GM23338 (cell line): ENCODE measurements around the gene CFTR. TPM values are rescaled to one million over a fixed set of nuclear protein-coding genes. Genes with fewer than 3 reads are reported as not detected.
A peak's percentile ranks its signal among the peaks of the same experiment; 100 is the strongest.

ENCODE experiments used
- ATAC-seq: fragments of 200-7000 bp; cut with Tn5 transposase; 3 replicates; pipeline ENCODE4 v1.9.1; 2020
- DNase-seq: peaks from one replicate; pipeline ENCODE4 v3.0.0-alpha.2; 2015; ENCODE audit warnings: low spot score
- H2AFZ ChIP-seq: fragments of 200-600 bp; sonication (generic); 2 replicates; pipeline ENCODE4 v1.8.0; 2016; ENCODE audit warnings: antibody characterized with exemption, mild to moderate bottlenecking, moderate library complexity
- H3F3A ChIP-seq: fragments of 200-600 bp; sonication (generic); replicated peaks from 2 replicates; pipeline ENCODE4 v1.8.0; 2017; ENCODE audit warnings: antibody characterized with exemption, mixed run types, low read depth
- H3K27ac ChIP-seq: fragments of 200-600 bp; sonication (generic); 2 replicates; pipeline ENCODE4 v1.6.1; 2016; ENCODE audit warnings: low read depth
- H3K27me3 ChIP-seq: fragments of 200-600 bp; sonication (generic); 2 replicates; pipeline ENCODE4 v1.8.0; 2016; ENCODE audit warnings: mild to moderate bottlenecking, mixed run types, moderate library complexity; ENCODE audit not compliant: insufficient read depth
- H3K36me3 ChIP-seq: fragments of 200-600 bp; sonication (generic); 2 replicates; pipeline ENCODE4 v1.8.0; 2016; ENCODE audit warnings: mild to moderate bottlenecking; ENCODE audit not compliant: insufficient read depth
- H3K4me1 ChIP-seq: fragments of 200-600 bp; sonication (generic); 2 replicates; pipeline ENCODE4 v1.8.0; 2016; ENCODE audit warnings: mild to moderate bottlenecking, moderate library complexity; ENCODE audit not compliant: insufficient read depth
- H3K4me2 ChIP-seq: fragments of 200-600 bp; sonication (generic); 2 replicates; pipeline ENCODE4 v1.7.1; 2017; ENCODE audit warnings: mixed run types
- H3K4me3 ChIP-seq: fragments of 200-600 bp; sonication (generic); 2 replicates; pipeline ENCODE4 v1.6.1; 2016; ENCODE audit warnings: mixed run types
- H3K79me2 ChIP-seq: fragments of 200-600 bp; sonication (generic); replicated peaks from 2 replicates; pipeline ENCODE4 v1.8.0; 2017; ENCODE audit warnings: mild to moderate bottlenecking; ENCODE audit not compliant: insufficient read depth
- H3K9me2 ChIP-seq: fragments of 200-600 bp; sonication (generic); 2 replicates; pipeline ENCODE4 v1.8.0; 2017; ENCODE audit not compliant: insufficient read depth
- H4K20me1 ChIP-seq: fragments of 200-600 bp; sonication (generic); replicated peaks from 2 replicates; pipeline ENCODE4 v1.8.0; 2017; ENCODE audit warnings: mild to moderate bottlenecking; ENCODE audit not compliant: insufficient read depth
- H3K27ac Mint-ChIP-seq: 2 replicates; pipeline ENCODE4 v1.8.0; 2020; ENCODE audit warnings: inconsistent platforms, mild to moderate bottlenecking, moderate library complexity, mixed read lengths
- H3K27me3 Mint-ChIP-seq: 3 replicates; pipeline ENCODE4 v1.8.0; 2022; ENCODE audit warnings: low read depth, mild to moderate bottlenecking, moderate library complexity, mixed read lengths, inconsistent platforms; ENCODE audit not compliant: insufficient read depth, poor library complexity
- H3K36me3 Mint-ChIP-seq: 3 replicates; pipeline ENCODE4 v1.8.0; 2021; ENCODE audit warnings: low read depth, mild to moderate bottlenecking, inconsistent platforms, moderate library complexity, mixed read lengths
- H3K4me1 Mint-ChIP-seq: 3 replicates; pipeline ENCODE4 v1.8.0; 2020; ENCODE audit warnings: mild to moderate bottlenecking, inconsistent platforms, mixed read lengths
- H3K4me3 Mint-ChIP-seq: 3 replicates; pipeline ENCODE4 v1.8.0; 2021; ENCODE audit warnings: moderate library complexity, mild to moderate bottlenecking, inconsistent platforms, mixed read lengths
- H3K9me3 Mint-ChIP-seq: 3 replicates; pipeline ENCODE4 v1.8.0; 2020; ENCODE audit warnings: moderate library complexity, mild to moderate bottlenecking, inconsistent platforms, mixed read lengths
- CREB1 ChIP-seq: fragments of 250-450 bp; sonication (Bioruptor Pico); IDR thresholded peaks from 2 replicates; pipeline ENCODE4 v1.5.0; 2020; ENCODE audit warnings: low read depth, mild to moderate bottlenecking, moderate library complexity
- EZH2 ChIP-seq: fragments of 200-600 bp; sonication (generic); IDR thresholded peaks from one replicate; pipeline ENCODE4 v1.8.0; 2017; ENCODE audit warnings: antibody characterized with exemption, mild to moderate bottlenecking, low read depth; ENCODE audit not compliant: unreplicated experiment
- EZH2phosphoT487 ChIP-seq: fragments of 200-600 bp; sonication (generic); IDR thresholded peaks from one replicate; pipeline ENCODE4 v1.8.1; 2018; ENCODE audit warnings: antibody characterized with exemption; ENCODE audit not compliant: unreplicated experiment
- JUNB ChIP-seq: IDR thresholded peaks from one replicate; pipeline ENCODE4 v1.6.1; 2016; ENCODE audit warnings: antibody characterized with exemption; ENCODE audit not compliant: unreplicated experiment
- NANOG ChIP-seq: IDR thresholded peaks from 2 replicates; pipeline ENCODE4 v1.6.1; 2016; ENCODE audit warnings: antibody characterized with exemption, borderline replicate concordance
- POLR2AphosphoS5 ChIP-seq: IDR thresholded peaks from 2 replicates; pipeline ENCODE4 v1.6.1; 2016; ENCODE audit warnings: antibody characterized with exemption, low read depth
- STAT1 ChIP-seq: IDR thresholded peaks from one replicate; pipeline ENCODE4 v1.6.1; 2016; ENCODE audit warnings: antibody characterized with exemption; ENCODE audit not compliant: unreplicated experiment
- ZNF114 ChIP-seq: fragments of 250-450 bp; sonication (Bioruptor Pico); IDR thresholded peaks from 2 replicates; pipeline ENCODE4 v1.5.0; 2020; ENCODE audit warnings: mild to moderate bottlenecking, moderate library complexity
- ZNF331 ChIP-seq: fragments of 250-450 bp; sonication (Bioruptor Pico); IDR thresholded peaks from 2 replicates; pipeline ENCODE4 v1.5.0; 2020; ENCODE audit warnings: low read depth, mild to moderate bottlenecking, moderate library complexity
- polyA plus RNA-seq: library from polyadenylated mRNA; unstranded; fragments of >200 nt; fragmentation: Nextera tagmentation; extraction: Ambion mirVana; gene quantifications from 2 replicates; pipeline ENCODE4 v1.2.1, GENCODE V29; 2016
- total RNA-seq: library from RNA; depleted of rRNA; stranded (reverse); fragments of >200 nt; shearing (Covaris generic); gene quantifications from 2 replicates; pipeline ENCODE4 v1.2.3, GENCODE V29; 2014
- TF ChIP-seq, protein P1 (sequence below): IDR thresholded peaks from one replicate; pipeline ENCODE4 v1.6.1; 2018; ENCODE audit warnings: antibody characterized with exemption; ENCODE audit not compliant: unreplicated experiment
- TF ChIP-seq, protein P2 (sequence below): fragments of 250-450 bp; sonication (Bioruptor Pico); IDR thresholded peaks from 2 replicates; pipeline ENCODE4 v1.5.0; 2020; ENCODE audit warnings: mild to moderate bottlenecking, moderate library complexity
- TF ChIP-seq, protein P3 (sequence below), 2 experiments: fragments of 200-600 bp in 1 of 2; sonication (generic) in 1 of 2; conservative IDR thresholded peaks; 2 replicates each; pipeline versions ENCODE4 v1.5.1 to v1.6.1; 2016 to 2017; ENCODE audit warnings: antibody characterized with exemption in 2 of 2, low read depth in 2 of 2, mild to moderate bottlenecking in 2 of 2, moderate library complexity in 1 of 2
- TF ChIP-seq, protein P4 (sequence below): IDR thresholded peaks from 2 replicates; pipeline ENCODE4 v1.6.1; 2016; ENCODE audit warnings: antibody characterized with exemption

Gene CFTR
- total and polyA plus RNA-seq, 2 experiments from 2014 or later: 0.45 to 1.2 TPM

DNA sequence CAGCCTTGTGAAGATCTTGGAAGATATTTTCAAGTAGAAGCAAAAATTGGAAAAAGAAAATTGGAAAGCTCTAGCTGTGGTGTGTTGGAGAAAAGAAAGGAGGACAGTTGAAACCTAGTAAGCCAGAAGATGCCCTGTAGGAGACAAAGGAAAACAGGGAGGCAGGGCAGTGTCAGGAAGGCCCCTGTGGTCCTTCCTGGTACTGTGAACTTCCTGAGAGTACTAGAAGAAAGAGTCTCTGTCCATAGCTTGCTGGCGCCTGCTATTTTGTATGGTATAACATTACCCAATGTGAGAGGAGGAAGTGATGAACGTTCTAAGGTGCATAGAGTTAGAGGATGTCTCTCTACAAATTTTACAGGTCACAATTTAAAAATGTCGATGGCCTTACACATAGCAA lies 210.3 kb downstream of the CFTR start:
- ATAC-seq: no peak
- TF ChIP-seq EZH2phosphoT487 (no peak), JUNB (no peak), ZNF114 (no peak), POLR2AphosphoS5 (no peak), CREB1 (no peak), STAT1 (no peak), NANOG (no peak), EZH2 (no peak), ZNF331 (no peak)
- TF ChIP-seq, protein P1, sequence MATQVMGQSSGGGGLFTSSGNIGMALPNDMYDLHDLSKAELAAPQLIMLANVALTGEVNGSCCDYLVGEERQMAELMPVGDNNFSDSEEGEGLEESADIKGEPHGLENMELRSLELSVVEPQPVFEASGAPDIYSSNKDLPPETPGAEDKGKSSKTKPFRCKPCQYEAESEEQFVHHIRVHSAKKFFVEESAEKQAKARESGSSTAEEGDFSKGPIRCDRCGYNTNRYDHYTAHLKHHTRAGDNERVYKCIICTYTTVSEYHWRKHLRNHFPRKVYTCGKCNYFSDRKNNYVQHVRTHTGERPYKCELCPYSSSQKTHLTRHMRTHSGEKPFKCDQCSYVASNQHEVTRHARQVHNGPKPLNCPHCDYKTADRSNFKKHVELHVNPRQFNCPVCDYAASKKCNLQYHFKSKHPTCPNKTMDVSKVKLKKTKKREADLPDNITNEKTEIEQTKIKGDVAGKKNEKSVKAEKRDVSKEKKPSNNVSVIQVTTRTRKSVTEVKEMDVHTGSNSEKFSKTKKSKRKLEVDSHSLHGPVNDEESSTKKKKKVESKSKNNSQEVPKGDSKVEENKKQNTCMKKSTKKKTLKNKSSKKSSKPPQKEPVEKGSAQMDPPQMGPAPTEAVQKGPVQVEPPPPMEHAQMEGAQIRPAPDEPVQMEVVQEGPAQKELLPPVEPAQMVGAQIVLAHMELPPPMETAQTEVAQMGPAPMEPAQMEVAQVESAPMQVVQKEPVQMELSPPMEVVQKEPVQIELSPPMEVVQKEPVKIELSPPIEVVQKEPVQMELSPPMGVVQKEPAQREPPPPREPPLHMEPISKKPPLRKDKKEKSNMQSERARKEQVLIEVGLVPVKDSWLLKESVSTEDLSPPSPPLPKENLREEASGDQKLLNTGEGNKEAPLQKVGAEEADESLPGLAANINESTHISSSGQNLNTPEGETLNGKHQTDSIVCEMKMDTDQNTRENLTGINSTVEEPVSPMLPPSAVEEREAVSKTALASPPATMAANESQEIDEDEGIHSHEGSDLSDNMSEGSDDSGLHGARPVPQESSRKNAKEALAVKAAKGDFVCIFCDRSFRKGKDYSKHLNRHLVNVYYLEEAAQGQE: no peak
- TF ChIP-seq, protein P2, sequence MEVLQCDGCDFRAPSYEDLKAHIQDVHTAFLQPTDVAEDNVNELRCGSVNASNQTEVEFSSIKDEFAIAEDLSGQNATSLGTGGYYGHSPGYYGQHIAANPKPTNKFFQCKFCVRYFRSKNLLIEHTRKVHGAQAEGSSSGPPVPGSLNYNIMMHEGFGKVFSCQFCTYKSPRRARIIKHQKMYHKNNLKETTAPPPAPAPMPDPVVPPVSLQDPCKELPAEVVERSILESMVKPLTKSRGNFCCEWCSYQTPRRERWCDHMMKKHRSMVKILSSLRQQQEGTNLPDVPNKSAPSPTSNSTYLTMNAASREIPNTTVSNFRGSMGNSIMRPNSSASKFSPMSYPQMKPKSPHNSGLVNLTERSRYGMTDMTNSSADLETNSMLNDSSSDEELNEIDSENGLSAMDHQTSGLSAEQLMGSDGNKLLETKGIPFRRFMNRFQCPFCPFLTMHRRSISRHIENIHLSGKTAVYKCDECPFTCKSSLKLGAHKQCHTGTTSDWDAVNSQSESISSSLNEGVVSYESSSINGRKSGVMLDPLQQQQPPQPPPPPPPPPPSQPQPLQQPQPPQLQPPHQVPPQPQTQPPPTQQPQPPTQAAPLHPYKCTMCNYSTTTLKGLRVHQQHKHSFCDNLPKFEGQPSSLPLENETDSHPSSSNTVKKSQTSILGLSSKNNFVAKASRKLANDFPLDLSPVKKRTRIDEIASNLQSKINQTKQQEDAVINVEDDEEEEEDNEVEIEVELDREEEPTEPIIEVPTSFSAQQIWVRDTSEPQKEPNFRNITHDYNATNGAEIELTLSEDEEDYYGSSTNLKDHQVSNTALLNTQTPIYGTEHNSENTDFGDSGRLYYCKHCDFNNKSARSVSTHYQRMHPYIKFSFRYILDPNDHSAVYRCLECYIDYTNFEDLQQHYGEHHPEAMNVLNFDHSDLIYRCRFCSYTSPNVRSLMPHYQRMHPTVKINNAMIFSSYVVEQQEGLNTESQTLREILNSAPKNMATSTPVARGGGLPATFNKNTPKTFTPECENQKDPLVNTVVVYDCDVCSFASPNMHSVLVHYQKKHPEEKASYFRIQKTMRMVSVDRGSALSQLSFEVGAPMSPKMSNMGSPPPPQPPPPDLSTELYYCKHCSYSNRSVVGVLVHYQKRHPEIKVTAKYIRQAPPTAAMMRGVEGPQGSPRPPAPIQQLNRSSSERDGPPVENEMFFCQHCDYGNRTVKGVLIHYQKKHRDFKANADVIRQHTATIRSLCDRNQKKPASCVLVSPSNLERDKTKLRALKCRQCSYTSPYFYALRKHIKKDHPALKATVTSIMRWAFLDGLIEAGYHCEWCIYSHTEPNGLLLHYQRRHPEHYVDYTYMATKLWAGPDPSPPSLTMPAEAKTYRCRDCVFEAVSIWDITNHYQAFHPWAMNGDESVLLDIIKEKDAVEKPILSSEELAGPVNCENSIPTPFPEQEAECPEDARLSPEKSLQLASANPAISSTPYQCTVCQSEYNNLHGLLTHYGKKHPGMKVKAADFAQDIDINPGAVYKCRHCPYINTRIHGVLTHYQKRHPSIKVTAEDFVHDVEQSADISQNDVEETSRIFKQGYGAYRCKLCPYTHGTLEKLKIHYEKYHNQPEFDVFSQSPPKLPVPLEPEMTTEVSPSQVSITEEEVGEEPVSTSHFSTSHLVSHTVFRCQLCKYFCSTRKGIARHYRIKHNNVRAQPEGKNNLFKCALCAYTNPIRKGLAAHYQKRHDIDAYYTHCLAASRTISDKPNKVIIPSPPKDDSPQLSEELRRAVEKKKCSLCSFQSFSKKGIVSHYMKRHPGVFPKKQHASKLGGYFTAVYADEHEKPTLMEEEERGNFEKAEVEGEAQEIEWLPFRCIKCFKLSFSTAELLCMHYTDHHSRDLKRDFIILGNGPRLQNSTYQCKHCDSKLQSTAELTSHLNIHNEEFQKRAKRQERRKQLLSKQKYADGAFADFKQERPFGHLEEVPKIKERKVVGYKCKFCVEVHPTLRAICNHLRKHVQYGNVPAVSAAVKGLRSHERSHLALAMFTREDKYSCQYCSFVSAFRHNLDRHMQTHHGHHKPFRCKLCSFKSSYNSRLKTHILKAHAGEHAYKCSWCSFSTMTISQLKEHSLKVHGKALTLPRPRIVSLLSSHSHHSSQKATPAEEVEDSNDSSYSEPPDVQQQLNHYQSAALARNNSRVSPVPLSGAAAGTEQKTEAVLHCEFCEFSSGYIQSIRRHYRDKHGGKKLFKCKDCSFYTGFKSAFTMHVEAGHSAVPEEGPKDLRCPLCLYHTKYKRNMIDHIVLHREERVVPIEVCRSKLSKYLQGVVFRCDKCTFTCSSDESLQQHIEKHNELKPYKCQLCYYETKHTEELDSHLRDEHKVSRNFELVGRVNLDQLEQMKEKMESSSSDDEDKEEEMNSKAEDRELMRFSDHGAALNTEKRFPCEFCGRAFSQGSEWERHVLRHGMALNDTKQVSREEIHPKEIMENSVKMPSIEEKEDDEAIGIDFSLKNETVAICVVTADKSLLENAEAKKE (CRISPR knock-in tag): no peak
- TF ChIP-seq, protein P3, sequence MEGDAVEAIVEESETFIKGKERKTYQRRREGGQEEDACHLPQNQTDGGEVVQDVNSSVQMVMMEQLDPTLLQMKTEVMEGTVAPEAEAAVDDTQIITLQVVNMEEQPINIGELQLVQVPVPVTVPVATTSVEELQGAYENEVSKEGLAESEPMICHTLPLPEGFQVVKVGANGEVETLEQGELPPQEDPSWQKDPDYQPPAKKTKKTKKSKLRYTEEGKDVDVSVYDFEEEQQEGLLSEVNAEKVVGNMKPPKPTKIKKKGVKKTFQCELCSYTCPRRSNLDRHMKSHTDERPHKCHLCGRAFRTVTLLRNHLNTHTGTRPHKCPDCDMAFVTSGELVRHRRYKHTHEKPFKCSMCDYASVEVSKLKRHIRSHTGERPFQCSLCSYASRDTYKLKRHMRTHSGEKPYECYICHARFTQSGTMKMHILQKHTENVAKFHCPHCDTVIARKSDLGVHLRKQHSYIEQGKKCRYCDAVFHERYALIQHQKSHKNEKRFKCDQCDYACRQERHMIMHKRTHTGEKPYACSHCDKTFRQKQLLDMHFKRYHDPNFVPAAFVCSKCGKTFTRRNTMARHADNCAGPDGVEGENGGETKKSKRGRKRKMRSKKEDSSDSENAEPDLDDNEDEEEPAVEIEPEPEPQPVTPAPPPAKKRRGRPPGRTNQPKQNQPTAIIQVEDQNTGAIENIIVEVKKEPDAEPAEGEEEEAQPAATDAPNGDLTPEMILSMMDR (conservative IDR thresholded peaks at IDR 0.05; ENCODE audit: low read depth in 2 of 2): no peak
- TF ChIP-seq, protein P4, sequence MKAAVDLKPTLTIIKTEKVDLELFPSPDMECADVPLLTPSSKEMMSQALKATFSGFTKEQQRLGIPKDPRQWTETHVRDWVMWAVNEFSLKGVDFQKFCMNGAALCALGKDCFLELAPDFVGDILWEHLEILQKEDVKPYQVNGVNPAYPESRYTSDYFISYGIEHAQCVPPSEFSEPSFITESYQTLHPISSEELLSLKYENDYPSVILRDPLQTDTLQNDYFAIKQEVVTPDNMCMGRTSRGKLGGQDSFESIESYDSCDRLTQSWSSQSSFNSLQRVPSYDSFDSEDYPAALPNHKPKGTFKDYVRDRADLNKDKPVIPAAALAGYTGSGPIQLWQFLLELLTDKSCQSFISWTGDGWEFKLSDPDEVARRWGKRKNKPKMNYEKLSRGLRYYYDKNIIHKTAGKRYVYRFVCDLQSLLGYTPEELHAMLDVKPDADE: no peak
- H3K4me1 Mint-ChIP-seq: peaks cover 3% of the 10 kb centered on the region
- no peaks in the 10 kb centered on the region for H3K36me3 Mint-ChIP-seq
- no peaks in the 10 kb centered on the region for H3K79me2 ChIP-seq
- H3K27me3 Mint-ChIP-seq: no peaks in the 10 kb centered on the region
- no peaks in the 10 kb centered on the region for H3K27me3 ChIP-seq
- H3K27ac ChIP-seq: no peak overlapping the region
- H3K4me2 ChIP-seq: no peak overlapping the region
- no peak for DNase-seq
- no peaks in the 10 kb centered on the region for H3K9me3 Mint-ChIP-seq
- H3K36me3 ChIP-seq: no peaks in the 10 kb centered on the region
- H3K4me3 ChIP-seq: no peak overlapping the region
- no peaks in the 10 kb centered on the region for H3K4me1 ChIP-seq
- no peak overlapping the region for H3K4me3 Mint-ChIP-seq
- H3F3A ChIP-seq: no peaks in the 10 kb centered on the region
- H3K9me2 ChIP-seq: 0 out of 2 replicates have a peak, but pooled peaks cover 2% of the 10 kb centered on the region
- no peaks in the 10 kb centered on the region for H4K20me1 ChIP-seq
- H2AFZ ChIP-seq: peak overlapping the region; percentile 38; the same call in 1 of the 2 replicates
- no peak overlapping the region for H3K27ac Mint-ChIP-seq
